Esophagus squamous epithelium (tissue), 4 donors: ENCODE data around the gene TSHZ2.

Experiments used
- POLR2A ChIP-seq, 4 donors: fragments of 450-650 bp; IDR thresholded peaks; one replicate each; pipeline ENCODE4 v1.6.1; 2017; ENCODE audit warnings: antibody characterized with exemption in 4 of 4, mild to moderate bottlenecking in 4 of 4, moderate library complexity in 3 of 4
- TF ChIP-seq, protein P1 (sequence below), 6 experiments: fragments of 450-650 bp in 4 of 6; fragments of 200-600 bp in 2 of 6; sonication (generic) in 2 of 6; IDR thresholded peaks; one replicate each; pipeline ENCODE4 v1.5.1; 2016 to 2019; ENCODE audit warnings: antibody characterized with exemption in 6 of 6, mild to moderate bottlenecking in 4 of 6, moderate library complexity in 4 of 6

DNA sequence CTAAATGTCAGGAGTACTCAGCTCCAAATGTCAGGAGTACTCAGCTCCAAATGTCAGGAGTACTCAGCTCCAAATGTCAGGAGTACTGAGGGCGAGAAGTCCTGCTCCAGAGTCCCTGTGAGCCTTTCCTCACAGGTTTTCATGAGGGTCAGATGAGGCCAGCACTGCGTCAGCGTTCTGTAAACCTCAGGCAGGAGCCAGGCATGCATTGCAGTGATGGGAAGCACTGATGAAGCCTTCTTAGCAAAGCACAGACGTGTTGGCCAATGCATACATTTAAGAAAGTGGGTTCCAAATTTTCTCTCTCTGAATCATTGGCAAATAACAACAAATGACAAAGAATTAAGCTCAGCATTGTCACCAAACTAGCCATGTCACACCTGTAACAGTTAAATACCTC is 366.6 kb downstream of the TSHZ2 start:
- TF ChIP-seq, protein P1, sequence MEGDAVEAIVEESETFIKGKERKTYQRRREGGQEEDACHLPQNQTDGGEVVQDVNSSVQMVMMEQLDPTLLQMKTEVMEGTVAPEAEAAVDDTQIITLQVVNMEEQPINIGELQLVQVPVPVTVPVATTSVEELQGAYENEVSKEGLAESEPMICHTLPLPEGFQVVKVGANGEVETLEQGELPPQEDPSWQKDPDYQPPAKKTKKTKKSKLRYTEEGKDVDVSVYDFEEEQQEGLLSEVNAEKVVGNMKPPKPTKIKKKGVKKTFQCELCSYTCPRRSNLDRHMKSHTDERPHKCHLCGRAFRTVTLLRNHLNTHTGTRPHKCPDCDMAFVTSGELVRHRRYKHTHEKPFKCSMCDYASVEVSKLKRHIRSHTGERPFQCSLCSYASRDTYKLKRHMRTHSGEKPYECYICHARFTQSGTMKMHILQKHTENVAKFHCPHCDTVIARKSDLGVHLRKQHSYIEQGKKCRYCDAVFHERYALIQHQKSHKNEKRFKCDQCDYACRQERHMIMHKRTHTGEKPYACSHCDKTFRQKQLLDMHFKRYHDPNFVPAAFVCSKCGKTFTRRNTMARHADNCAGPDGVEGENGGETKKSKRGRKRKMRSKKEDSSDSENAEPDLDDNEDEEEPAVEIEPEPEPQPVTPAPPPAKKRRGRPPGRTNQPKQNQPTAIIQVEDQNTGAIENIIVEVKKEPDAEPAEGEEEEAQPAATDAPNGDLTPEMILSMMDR (IDR thresholded peaks at IDR 0.05): no peak
- TF ChIP-seq POLR2A (IDR thresholded peaks at IDR 0.05): no peak
